SK-N-SH (cell line): ENCODE measurements around the gene EFCC1. TPM values are rescaled to one million over a fixed set of nuclear protein-coding genes. Genes with fewer than 3 reads are reported as not detected.

Experiments
- CTCF ChIA-PET: fragments of 300-600, 350-600 bp; formaldehyde crosslinking; extraction: SDS; loops from one replicate; lab custom pipeline; 2021; lab: Yijun Ruan, JAX
- POLR2A ChIA-PET: fragments of 350-600 bp; sonication (Branson Sonifier 250); formaldehyde crosslinking; extraction: SDS; loops from one replicate; lab custom pipeline; 2020; ENCODE audit warnings: antibody characterized with exemption, inconsistent platforms; lab: Yijun Ruan, JAX
- DNase-seq: peaks from one replicate; pipeline ENCODE4 v3.0.0; 2012
- H2AFZ ChIP-seq: fragments of 200-600 bp; sonication (generic); 2 replicates; pipeline ENCODE4 v1.8.1; 2016; ENCODE audit warnings: antibody characterized with exemption, mild to moderate bottlenecking, low read depth
- H3F3A ChIP-seq: fragments of 200-600 bp; sonication (generic); replicated peaks from 2 replicates; pipeline ENCODE3; 2016; ENCODE audit warnings: antibody characterized with exemption, mild to moderate bottlenecking; ENCODE audit not compliant: insufficient read depth
- H3K27ac ChIP-seq, 2 experiments: fragments of 200-500 bp in 1 of 2; fragments of 200-600 bp in 1 of 2; sonication (Bioruptor generic) in 1 of 2; sonication (generic), shearing (Covaris generic) in 1 of 2; 2 replicates each; pipeline versions ENCODE4 v1.5.1 to v1.6.1; 2014 to 2016; ENCODE audit warnings: low read depth in 2 of 2, inconsistent platforms in 1 of 2, low read length in 1 of 2, mild to moderate bottlenecking in 1 of 2, mixed read lengths in 1 of 2
- H3K27me3 ChIP-seq: fragments of 200-600 bp; sonication (generic), shearing (Covaris generic); 2 replicates; pipeline ENCODE4 v1.6.1; 2016; ENCODE audit warnings: mixed run types; ENCODE audit not compliant: insufficient read depth
- H3K36me3 ChIP-seq, 2 experiments: fragments of 200-500 bp in 1 of 2; fragments of 200-600 bp in 1 of 2; sonication (Bioruptor generic) in 1 of 2; sonication (generic) in 1 of 2; replicated peaks in 1 of 2; 2 replicates each; pipeline versions ENCODE3 to v1.5.1; 2014 to 2016; ENCODE audit warnings: low read length in 1 of 2, mild to moderate bottlenecking in 1 of 2; ENCODE audit not compliant: insufficient read depth in 2 of 2, control insufficient read depth in 1 of 2
- H3K4me1 ChIP-seq, 2 experiments: fragments of 200-500 bp in 1 of 2; fragments of 200-600 bp in 1 of 2; sonication (Bioruptor generic) in 1 of 2; sonication (generic), shearing (Covaris generic) in 1 of 2; 2 replicates each; pipeline versions ENCODE4 v1.5.1 to v1.6.1; 2014 to 2016; ENCODE audit warnings: low read depth in 1 of 2, low read length in 1 of 2, mixed run types in 1 of 2; ENCODE audit not compliant: insufficient read depth in 2 of 2, control insufficient read depth in 1 of 2
- H3K4me2 ChIP-seq: fragments of 200-600 bp; sonication (generic), shearing (Covaris generic); 2 replicates; pipeline ENCODE4 v1.6.1; 2017; ENCODE audit warnings: mixed run types
- H3K4me3 ChIP-seq, 2 experiments: fragments of 200-500 bp in 1 of 2; fragments of 200-600 bp in 1 of 2; sonication (Bioruptor generic) in 1 of 2; sonication (generic), shearing (Covaris generic) in 1 of 2; 2 replicates each; pipeline versions ENCODE4 v1.5.1 to v1.8.1; 2014 to 2016; ENCODE audit warnings: low read depth in 2 of 2, inconsistent platforms in 1 of 2, low read length in 1 of 2, mild to moderate bottlenecking in 1 of 2, mixed read lengths in 1 of 2, moderate library complexity in 1 of 2
- H3K79me2 ChIP-seq: fragments of 200-600 bp; sonication (generic); 2 replicates; pipeline ENCODE4 v1.8.1; 2017; ENCODE audit warnings: mild to moderate bottlenecking; ENCODE audit not compliant: insufficient read depth
- H3K9ac ChIP-seq: fragments of 200-600 bp; sonication (generic); 2 replicates; pipeline ENCODE4 v1.6.1; 2017; ENCODE audit warnings: mixed run types
- H3K9me2 ChIP-seq: fragments of 200-600 bp; sonication (generic); 2 replicates; pipeline ENCODE4 v1.6.1; 2017; ENCODE audit warnings: mixed run types
- H3K9me3 ChIP-seq: fragments of 200-600 bp; sonication (generic); 2 replicates; pipeline ENCODE4 v1.6.1; 2017; ENCODE audit warnings: mixed run types, mild to moderate bottlenecking, moderate library complexity
- H4K20me1 ChIP-seq: fragments of 200-600 bp; sonication (generic); 2 replicates; pipeline ENCODE4 v1.6.1; 2017; ENCODE audit warnings: mild to moderate bottlenecking, mixed run types; ENCODE audit not compliant: insufficient read depth
- CHD2 ChIP-seq: fragments of 150-350 bp; IDR thresholded peaks from 2 replicates; pipeline ENCODE4 v1.6.1; 2018; ENCODE audit warnings: low read length; ENCODE audit not compliant: partially characterized antibody
- CTCF ChIP-seq: fragments of 200-600 bp; sonication (generic); IDR thresholded peaks from 2 replicates; pipeline ENCODE4 v1.6.1; 2017; ENCODE audit warnings: antibody characterized with exemption, mild to moderate bottlenecking, moderate library complexity
- ELF1 ChIP-seq: IDR thresholded peaks from 2 replicates; pipeline ENCODE4 v1.4.0; 2012
- EP300 ChIP-seq, 2 experiments: IDR thresholded peaks; 2 replicates each; pipeline versions ENCODE4 v1.4.0 to v1.6.1; 2012; ENCODE audit warnings: borderline replicate concordance in 1 of 2, low read depth in 1 of 2, low read length in 1 of 2
- FOSL2 ChIP-seq: IDR thresholded peaks from 2 replicates; pipeline ENCODE4 v1.4.0; 2012; ENCODE audit warnings: low read depth, mild to moderate bottlenecking, moderate library complexity, borderline replicate concordance
- FOXM1 ChIP-seq: IDR thresholded peaks from 2 replicates; pipeline ENCODE4 v1.4.0; 2012; ENCODE audit warnings: low read depth, mild to moderate bottlenecking
- GABPA ChIP-seq: IDR thresholded peaks from 2 replicates; pipeline ENCODE4 v1.4.0; 2012; ENCODE audit warnings: low read depth, mild to moderate bottlenecking
- REST ChIP-seq: IDR thresholded peaks from 2 replicates; pipeline ENCODE4 v1.6.1; 2012; ENCODE audit warnings: mild to moderate bottlenecking, low read depth, low read length, moderate library complexity
- RXRA ChIP-seq: IDR thresholded peaks from 2 replicates; pipeline ENCODE4 v1.4.0; 2012; ENCODE audit warnings: low read depth, mild to moderate bottlenecking, borderline replicate concordance
- SIN3A ChIP-seq: IDR thresholded peaks from 2 replicates; pipeline ENCODE4 v1.6.1; 2012; ENCODE audit warnings: low read depth, mild to moderate bottlenecking, low read length, moderate library complexity, borderline replicate concordance
- USF1 ChIP-seq: IDR thresholded peaks from 2 replicates; pipeline ENCODE4 v1.4.0; 2012; ENCODE audit warnings: low read depth, borderline replicate concordance
- WGBS: methylation state at CpG from one replicate; pipeline ENCODE4 v1.1.6; 2017; ENCODE audit warnings: low lambda C conversion rate; 5-methylcytosine and 5-hydroxymethylcytosine counted together
- polyA plus RNA-seq, 3 experiments: library from polyadenylated mRNA; depleted of rRNA; stranded (reverse); fragments of >200 nt; gene quantifications; 2 replicates each; pipeline ENCODE4 v1.2.3, GENCODE V29; 2012
- TF ChIP-seq, protein P1 (sequence below): fragments of 150-350 bp; IDR thresholded peaks from 2 replicates; pipeline ENCODE4 v1.6.1; 2017; ENCODE audit warnings: antibody characterized with exemption, low read length, low read depth, borderline replicate concordance

Gene EFCC1
- polyA plus RNA-seq, 1 of the 3 experiments (the other 2 are of a cell fraction): not detected

DNA sequence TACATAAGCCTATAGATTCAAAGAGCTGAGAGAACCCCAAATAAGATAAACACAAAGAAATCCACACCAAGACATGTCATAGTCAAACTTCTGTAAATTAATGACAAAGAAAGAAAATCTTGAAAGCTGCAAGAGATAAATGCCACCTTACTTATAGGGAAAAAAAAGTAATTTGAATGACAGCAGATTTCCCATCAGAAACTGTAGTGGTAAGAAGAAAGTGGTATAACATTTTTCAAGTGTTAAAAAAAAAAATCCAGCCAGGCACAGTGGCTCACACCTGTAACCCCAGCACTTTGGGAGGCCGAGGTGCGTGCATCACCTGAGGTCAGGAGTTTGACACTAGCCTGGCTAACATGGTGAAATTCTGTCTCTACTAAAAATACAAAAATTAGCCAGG lies 44.7 kb upstream of the EFCC1 start (continued):
- TF ChIP-seq FOSL2 (no peak), GABPA (no peak), CHD2 (no peak), SIN3A (no peak), CTCF (no peak), FOXM1 (no peak)

- no peaks in the 10 kb centered on the region; the same call in 1 of the 2 replicates for H3K27me3 ChIP-seq
- H3K4me1 ChIP-seq: no peaks in the 10 kb centered on the region
- no peaks in the 10 kb centered on the region for H3K9me3 ChIP-seq
- WGBS: 83% methylated on average over 9 of the region's 9 CpGs
- no peaks in the 10 kb centered on the region for H3K79me2 ChIP-seq
- ChIA-PET CTCF (interaction anchor here (1.1 kb wide), 1 partner anchor 280 kb away, joined by 4 read pairs; no protein-coding TSS in a partner anchor), POLR2A (no interaction called here)
- no peak overlapping the region for H3K9ac ChIP-seq
- H3K4me2 ChIP-seq: no peak overlapping the region
- no peaks in the 10 kb centered on the region for H3K36me3 ChIP-seq
- H3K4me3 ChIP-seq: no peak overlapping the region
- H4K20me1 ChIP-seq: no peaks in the 10 kb centered on the region
- DNase-seq: no peak
- H3K27ac ChIP-seq: no peak overlapping the region
- no peak overlapping the region for H2AFZ ChIP-seq
- TF ChIP-seq CTCF: no peak
- no peaks in the 10 kb centered on the region for H3K9me2 ChIP-seq
- no peaks in the 10 kb centered on the region for H3F3A ChIP-seq
Observed at GRCh38 chr3:128965280-128965679, 35.8 kb upstream of the EFCC1 start.

- no peaks in the 10 kb centered on the region for H3F3A ChIP-seq
- no peaks in the 10 kb centered on the region for H3K9me3 ChIP-seq
- ChIA-PET CTCF (interaction anchor here (1.1 kb wide), 1 partner anchor 279 kb away, joined by 4 read pairs; no protein-coding TSS in a partner anchor), POLR2A (no interaction called here)
- no peak for DNase-seq
- no peak overlapping the region for H3K9ac ChIP-seq
- H3K27ac ChIP-seq: no peak overlapping the region
- H4K20me1 ChIP-seq: no peaks in the 10 kb centered on the region
- no peak overlapping the region for H2AFZ ChIP-seq
- no peak overlapping the region for H3K4me3 ChIP-seq
- no peaks in the 10 kb centered on the region; the same call in 1 of the 2 replicates for H3K27me3 ChIP-seq
- no peaks in the 10 kb centered on the region for H3K79me2 ChIP-seq
- no peaks in the 10 kb centered on the region for H3K36me3 ChIP-seq
- no peaks in the 10 kb centered on the region for H3K4me1 ChIP-seq
- WGBS: 55% methylated on average over 3 of the region's 3 CpGs
- no peak overlapping the region for H3K4me2 ChIP-seq
- no peaks in the 10 kb centered on the region for H3K9me2 ChIP-seq
- TF ChIP-seq REST (no peak), RXRA (no peak), ELF1 (no peak), EP300 (IDR thresholded peaks at IDR 0.05; ENCODE audit: borderline replicate concordance in 1 of 2, low read depth in 1 of 2, low read length in 1 of 2) (no peak), FOSL2 (no peak), USF1 (no peak), CTCF (no peak)
- TF ChIP-seq, protein P1, sequence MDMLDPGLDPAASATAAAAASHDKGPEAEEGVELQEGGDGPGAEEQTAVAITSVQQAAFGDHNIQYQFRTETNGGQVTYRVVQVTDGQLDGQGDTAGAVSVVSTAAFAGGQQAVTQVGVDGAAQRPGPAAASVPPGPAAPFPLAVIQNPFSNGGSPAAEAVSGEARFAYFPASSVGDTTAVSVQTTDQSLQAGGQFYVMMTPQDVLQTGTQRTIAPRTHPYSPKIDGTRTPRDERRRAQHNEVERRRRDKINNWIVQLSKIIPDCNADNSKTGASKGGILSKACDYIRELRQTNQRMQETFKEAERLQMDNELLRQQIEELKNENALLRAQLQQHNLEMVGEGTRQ: no peak
Observed at GRCh38 chr3:128965818-128966217, 35.3 kb upstream of the EFCC1 start.
